Astrocyte (in vitro differentiated cells and primary cell): ENCODE results near the gene TUFT1. TPM values are rescaled to one million over a fixed set of nuclear protein-coding genes. Genes with fewer than 3 reads are reported as not detected.

Source experiments
- DNase-seq: peaks from one replicate; pipeline ENCODE4 v3.0.0-alpha.2; 2010; ENCODE audit warnings: low read depth
- FAIRE-seq: peaks from 2 replicates; lab custom pipeline; 2011; peaks lifted over from hg19 to GRCh38; lab: Jason Lieb, UNC
- H2AFZ ChIP-seq: 2 replicates; pipeline ENCODE4 v1.6.0; 2012; ENCODE audit warnings: low read depth, low read length, inconsistent platforms
- H3K27ac ChIP-seq: 2 replicates; pipeline ENCODE4 v1.5.1; 2011; ENCODE audit warnings: low read depth, low read length, inconsistent platforms
- H3K27me3 ChIP-seq: 2 replicates; pipeline ENCODE4 v1.6.0; 2011; ENCODE audit warnings: low read length, inconsistent platforms; ENCODE audit not compliant: insufficient read depth
- H3K36me3 ChIP-seq: 2 replicates; pipeline ENCODE4 v1.5.1; 2011; ENCODE audit warnings: low read length, inconsistent platforms; ENCODE audit not compliant: insufficient read depth
- H3K4me1 ChIP-seq: 2 replicates; pipeline ENCODE4 v1.5.1; 2011; ENCODE audit warnings: low read length, inconsistent platforms; ENCODE audit not compliant: insufficient read depth
- H3K4me2 ChIP-seq: 2 replicates; pipeline ENCODE4 v1.6.0; 2012; ENCODE audit warnings: low read length, inconsistent platforms
- H3K4me3 ChIP-seq: 2 replicates; pipeline ENCODE4 v1.5.1; 2011; ENCODE audit warnings: low read depth, mild to moderate bottlenecking, low read length, inconsistent platforms; ENCODE audit not compliant: insufficient read depth
- H3K79me2 ChIP-seq: 2 replicates; pipeline ENCODE4 v1.6.0; 2012; ENCODE audit warnings: mild to moderate bottlenecking, low read length, inconsistent platforms; ENCODE audit not compliant: insufficient read depth
- H3K9ac ChIP-seq: 2 replicates; pipeline ENCODE4 v1.6.0; 2012; ENCODE audit warnings: mild to moderate bottlenecking, low read length, inconsistent platforms
- H3K9me3 ChIP-seq: 2 replicates; pipeline ENCODE4 v1.5.1; 2012; ENCODE audit warnings: low read depth, mild to moderate bottlenecking, low read length, inconsistent platforms; ENCODE audit not compliant: insufficient read depth
- H4K20me1 ChIP-seq: 2 replicates; pipeline ENCODE4 v1.6.0; 2012; ENCODE audit warnings: low read length, inconsistent platforms; ENCODE audit not compliant: insufficient read depth
- H3K27ac Mint-ChIP-seq: one replicate; pipeline ENCODE4 v1.8.0; 2021; ENCODE audit warnings: mild to moderate bottlenecking, mixed read lengths; ENCODE audit not compliant: unreplicated experiment
- H3K27me3 Mint-ChIP-seq: one replicate; pipeline ENCODE4 v1.8.0; 2021; ENCODE audit warnings: low read depth, mixed read lengths; ENCODE audit not compliant: unreplicated experiment
- H3K36me3 Mint-ChIP-seq: one replicate; pipeline ENCODE4 v1.8.0; 2021; ENCODE audit warnings: low read depth, mixed read lengths; ENCODE audit not compliant: unreplicated experiment
- H3K4me1 Mint-ChIP-seq: one replicate; pipeline ENCODE4 v1.8.0; 2021; ENCODE audit warnings: low read depth, mixed read lengths; ENCODE audit not compliant: unreplicated experiment
- H3K4me3 Mint-ChIP-seq: one replicate; pipeline ENCODE4 v1.8.0; 2021; ENCODE audit warnings: mild to moderate bottlenecking, moderate library complexity, mixed read lengths; ENCODE audit not compliant: unreplicated experiment
- H3K9me3 Mint-ChIP-seq: one replicate; pipeline ENCODE4 v1.8.0; 2021; ENCODE audit warnings: mild to moderate bottlenecking, mixed read lengths; ENCODE audit not compliant: unreplicated experiment
- EZH2 ChIP-seq: IDR thresholded peaks from 2 replicates; pipeline ENCODE4 v1.6.1; 2012; ENCODE audit warnings: mild to moderate bottlenecking, low read length, inconsistent platforms; ENCODE audit not compliant: insufficient read depth
- total RNA-seq: library from RNA; stranded (reverse); gene quantifications from 2 replicates; pipeline ENCODE4 v1.2.1, GENCODE V29; 2021
- TF ChIP-seq, protein P1 (sequence below): IDR thresholded peaks from 2 replicates; pipeline ENCODE4 v1.5.1; 2011; ENCODE audit warnings: low read depth, mild to moderate bottlenecking, inconsistent platforms, low read length, moderate library complexity; ENCODE audit not compliant: insufficient read depth

TUFT1 gene
- total RNA-seq, 1 donor from 2014 or later: 90.6 TPM

DNA sequence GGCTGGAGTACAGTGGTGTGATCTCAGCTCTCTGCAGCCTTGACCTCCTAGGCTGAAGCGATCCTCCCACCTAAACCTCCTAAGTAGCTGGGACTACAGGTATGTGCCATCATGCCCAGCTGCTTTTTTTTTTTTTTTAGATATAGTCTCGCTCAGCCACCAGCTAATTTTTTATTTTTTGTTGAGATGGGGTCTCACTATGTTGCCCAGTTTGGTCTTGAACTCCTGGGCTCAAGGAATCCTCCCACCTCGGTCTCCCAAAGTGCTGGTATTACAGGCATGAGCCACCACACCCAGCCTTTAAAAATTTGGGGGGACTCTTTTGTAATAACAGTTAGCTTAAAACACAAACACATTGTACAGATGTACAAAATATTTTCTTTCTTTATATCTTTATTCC, 70.0 kb downstream of the TUFT1 start:
- FAIRE-seq (no peak), DNase-seq (no peak)
- Histone ChIP-seq H3K4me2 (no peak overlapping the region), H3K4me1 (peaks cover 22% of the 10 kb centered on the region), H3K9me3 (no peaks in the 10 kb centered on the region), H3K36me3 (no peaks in the 10 kb centered on the region), H3K79me2 (peaks cover 24% of the 10 kb centered on the region), H2AFZ (no peak overlapping the region), H3K27me3 (no peaks in the 10 kb centered on the region), H4K20me1 (peaks cover 16% of the 10 kb centered on the region), H3K27ac (no peak overlapping the region), H3K9ac (no peak overlapping the region), H3K4me3 (no peak overlapping the region)
- TF ChIP-seq EZH2: no peak
- TF ChIP-seq, protein P1, sequence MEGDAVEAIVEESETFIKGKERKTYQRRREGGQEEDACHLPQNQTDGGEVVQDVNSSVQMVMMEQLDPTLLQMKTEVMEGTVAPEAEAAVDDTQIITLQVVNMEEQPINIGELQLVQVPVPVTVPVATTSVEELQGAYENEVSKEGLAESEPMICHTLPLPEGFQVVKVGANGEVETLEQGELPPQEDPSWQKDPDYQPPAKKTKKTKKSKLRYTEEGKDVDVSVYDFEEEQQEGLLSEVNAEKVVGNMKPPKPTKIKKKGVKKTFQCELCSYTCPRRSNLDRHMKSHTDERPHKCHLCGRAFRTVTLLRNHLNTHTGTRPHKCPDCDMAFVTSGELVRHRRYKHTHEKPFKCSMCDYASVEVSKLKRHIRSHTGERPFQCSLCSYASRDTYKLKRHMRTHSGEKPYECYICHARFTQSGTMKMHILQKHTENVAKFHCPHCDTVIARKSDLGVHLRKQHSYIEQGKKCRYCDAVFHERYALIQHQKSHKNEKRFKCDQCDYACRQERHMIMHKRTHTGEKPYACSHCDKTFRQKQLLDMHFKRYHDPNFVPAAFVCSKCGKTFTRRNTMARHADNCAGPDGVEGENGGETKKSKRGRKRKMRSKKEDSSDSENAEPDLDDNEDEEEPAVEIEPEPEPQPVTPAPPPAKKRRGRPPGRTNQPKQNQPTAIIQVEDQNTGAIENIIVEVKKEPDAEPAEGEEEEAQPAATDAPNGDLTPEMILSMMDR: no peak
- Mint-ChIP-seq H3K4me3 (no peak overlapping the region), H3K27ac (no peak overlapping the region), H3K4me1 (peaks cover 18% of the 10 kb centered on the region), H3K27me3 (no peaks in the 10 kb centered on the region), H3K36me3 (peaks cover 3% of the 10 kb centered on the region), H3K9me3 (no peaks in the 10 kb centered on the region)

DNA sequence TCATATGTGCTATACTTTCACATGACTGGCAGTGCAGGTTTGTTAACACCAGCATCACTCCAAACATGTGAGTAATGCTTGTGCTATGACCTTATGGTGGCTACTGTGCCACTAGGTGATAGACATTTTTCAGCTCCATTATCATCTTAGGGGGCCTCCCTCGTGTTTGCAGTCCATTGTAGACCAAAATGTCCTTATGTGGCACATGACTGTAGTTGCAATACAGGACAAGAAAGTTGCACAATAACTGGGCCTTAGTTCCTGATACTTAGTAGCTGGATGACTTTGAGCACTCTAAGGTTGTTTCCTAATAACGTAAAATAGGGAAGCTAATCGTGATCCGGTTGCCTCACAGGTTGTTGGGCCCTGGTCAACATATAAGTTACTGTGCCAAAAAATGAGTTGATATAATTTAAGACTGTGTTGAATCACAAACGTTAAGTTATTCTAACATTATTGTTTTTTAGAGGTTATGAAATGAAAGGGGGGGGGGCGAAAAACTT, 71.2 kb downstream of the TUFT1 start:
- DNase-seq (peak; percentile 20), FAIRE-seq (no peak)
- Histone ChIP-seq H3K4me3 (peak overlapping the region; percentile 83), H3K4me1 (peaks cover 28% of the 10 kb centered on the region), H3K9ac (peak overlapping the region; percentile 91), H3K27me3 (no peaks in the 10 kb centered on the region), H3K9me3 (no peaks in the 10 kb centered on the region), H3K36me3 (peaks cover 4% of the 10 kb centered on the region), H3K4me2 (peak overlapping the region; percentile 100), H2AFZ (peak overlapping the region; percentile 86), H3K27ac (peak overlapping the region; percentile 80), H4K20me1 (peaks cover 27% of the 10 kb centered on the region), H3K79me2 (peaks cover 30% of the 10 kb centered on the region)
- TF ChIP-seq, protein P1: no peak
- TF ChIP-seq EZH2: no peak
- Mint-ChIP-seq H3K36me3 (peaks cover 3% of the 10 kb centered on the region), H3K4me1 (peaks cover 29% of the 10 kb centered on the region), H3K27me3 (no peaks in the 10 kb centered on the region), H3K4me3 (peak overlapping the region; percentile 82), H3K9me3 (no peaks in the 10 kb centered on the region), H3K27ac (peak overlapping the region; percentile 63)

DNA sequence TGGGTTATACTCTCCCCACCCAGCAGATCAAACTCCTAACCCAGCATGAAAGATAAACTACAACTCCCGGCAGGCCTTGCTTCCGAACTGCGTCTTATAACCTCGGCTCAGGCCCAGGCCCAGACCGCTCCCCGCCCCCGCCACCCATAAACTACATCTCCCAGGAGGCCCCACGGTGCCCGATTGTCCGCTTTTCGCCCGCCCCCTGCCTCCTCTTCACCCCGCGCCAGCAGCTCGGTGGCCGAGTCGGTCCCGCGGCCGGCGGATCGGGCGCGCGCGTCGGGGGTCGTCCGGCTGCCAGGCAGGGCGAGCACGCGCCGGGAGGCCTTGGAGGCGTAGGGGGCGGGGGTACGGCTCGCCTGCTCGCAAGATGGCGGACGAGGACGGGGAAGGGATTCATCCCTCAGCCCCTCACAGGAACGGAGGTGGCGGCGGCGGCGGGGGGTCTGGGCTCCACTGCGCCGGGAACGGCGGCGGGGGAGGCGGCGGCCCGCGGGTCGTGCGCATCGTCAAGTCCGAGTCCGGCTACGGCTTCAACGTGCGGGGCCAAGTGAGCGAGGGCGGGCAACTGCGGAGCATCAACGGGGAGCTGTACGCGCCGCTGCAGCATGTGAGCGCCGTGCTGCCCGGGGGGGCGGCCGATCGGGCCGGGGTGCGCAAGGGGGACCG, 71.9 kb downstream of the TUFT1 start, which contains the start of gene SNX27:
SNX27 (plus strand) TSS at position 219 of the 669 bp plus-strand sequence; CDS start at position 371, 152 bp downstream.
- peak within 1 kb of the TSS; percentile 81 for H3K27ac Mint-ChIP-seq
- Histone ChIP-seq H3K9ac (peak within 1 kb of the TSS; percentile 91), H2AFZ (peak within 1 kb of the TSS; percentile 86), H3K4me1 (peaks cover 34% of the 10 kb centered on the region), H3K9me3 (no peaks in the 10 kb centered on the region), H3K27me3 (no peaks in the 10 kb centered on the region), H3K79me2 (peaks cover 35% of the 10 kb centered on the region), H3K4me2 (peak within 1 kb of the TSS; percentile 100), H3K27ac (peak within 1 kb of the TSS; percentile 80), H4K20me1 (peaks cover 32% of the 10 kb centered on the region), H3K36me3 (peaks cover 4% of the 10 kb centered on the region), H3K4me3 (peak within 1 kb of the TSS; percentile 83)
- H3K36me3 Mint-ChIP-seq: peaks cover 3% of the 10 kb centered on the region
- H3K4me3 Mint-ChIP-seq: peak within 1 kb of the TSS; percentile 100
- TF ChIP-seq, protein P1: no peak
- TF ChIP-seq EZH2: no peak
- no peaks in the 10 kb centered on the region for H3K9me3 Mint-ChIP-seq
- DNase-seq (peak; percentile 87), FAIRE-seq (no peak)
- H3K4me1 Mint-ChIP-seq: peaks cover 32% of the 10 kb centered on the region
- H3K27me3 Mint-ChIP-seq: no peaks in the 10 kb centered on the region
